ENCODE results near the gene DYNLRB2.

DYNLRB2 gene

GRCh38 chr16:80511824-80512592 lies 28.8 kb upstream of the DYNLRB2 start:
- H3K27ac ChIP-seq: no peak overlapping the region
- TF ChIP-seq CTCF (IDR thresholded peaks at IDR 0.05): no peak
- no peak for TF ChIP-seq ZFX (IDR thresholded peaks at IDR 0.05; ENCODE audit: borderline replicate concordance)

GRCh38 chr16:80512593-80512853 lies 28.3 kb upstream of the DYNLRB2 start:
- no peak overlapping the region for H3K27ac ChIP-seq
- TF ChIP-seq CTCF (IDR thresholded peaks at IDR 0.05) (no peak), ZFX (IDR thresholded peaks at IDR 0.05; ENCODE audit: borderline replicate concordance) (no peak)

GRCh38 chr16:80515374-80515773 lies 25.4 kb upstream of the DYNLRB2 start:
- no peak overlapping the region for H3K27ac ChIP-seq
- TF ChIP-seq ZFX (IDR thresholded peaks at IDR 0.05; ENCODE audit: borderline replicate concordance) (no peak), CTCF (IDR thresholded peaks at IDR 0.05) (no peak)

- H3K27ac ChIP-seq: no peak overlapping the region
- TF ChIP-seq ZFX (IDR thresholded peaks at IDR 0.05; ENCODE audit: borderline replicate concordance) (no peak), CTCF (IDR thresholded peaks at IDR 0.05) (no peak)
These were observed 22.9 kb upstream of the DYNLRB2 start for GRCh38 chr16:80517846-80518245.

GRCh38 chr16:80518436-80518835 lies 22.4 kb upstream of the DYNLRB2 start:
- H3K27ac ChIP-seq: no peak overlapping the region
- TF ChIP-seq ZFX (IDR thresholded peaks at IDR 0.05; ENCODE audit: borderline replicate concordance) (no peak), CTCF (IDR thresholded peaks at IDR 0.05) (no peak)

GRCh38 chr16:80519189-80519588 lies 21.6 kb upstream of the DYNLRB2 start:
- TF ChIP-seq ZFX (IDR thresholded peaks at IDR 0.05; ENCODE audit: borderline replicate concordance) (no peak), CTCF (IDR thresholded peaks at IDR 0.05) (no peak)
- no peak overlapping the region for H3K27ac ChIP-seq

- TF ChIP-seq ZFX (IDR thresholded peaks at IDR 0.05; ENCODE audit: borderline replicate concordance): no peak
- TF ChIP-seq CTCF (IDR thresholded peaks at IDR 0.05): no peak
These were observed 15.4 kb upstream of the DYNLRB2 start for GRCh38 chr16:80525420-80525819.

More at GRCh38 chr16:80525420-80525819, 15.4 kb upstream of the DYNLRB2 start:
- H3K27ac ChIP-seq: no peak overlapping the region
